HEK293 (cell line): Measurements from ENCODE around the gene GAMT.

Experiments used
- CTCF ChIP-seq: fragments of 450-650 bp; formaldehyde crosslinking; IDR thresholded peaks from 2 replicates; pipeline ENCODE4 v1.5.1; 2016; ENCODE audit warnings: missing biosample characterization, missing genetic modification characterization
- ELK4 ChIP-seq: IDR thresholded peaks from 2 replicates; pipeline ENCODE4 v1.6.1; 2011; ENCODE audit warnings: mild to moderate bottlenecking, low read depth, low read length, borderline replicate concordance
- GLI2 ChIP-seq: fragments of 450-650 bp; formaldehyde crosslinking; IDR thresholded peaks from 2 replicates; pipeline ENCODE4; 2017; ENCODE audit warnings: missing biosample characterization, missing genetic modification characterization, low read depth, borderline replicate concordance
- GLI4 ChIP-seq: fragments of 450-650 bp; formaldehyde crosslinking; IDR thresholded peaks from 2 replicates; pipeline ENCODE4 v1.5.1; 2016; ENCODE audit warnings: missing biosample characterization, missing genetic modification characterization
- HOXC10 ChIP-seq: sonication (generic); formaldehyde crosslinking; IDR thresholded peaks from 2 replicates; pipeline ENCODE4 v1.8.1; 2023; ENCODE audit warnings: mild to moderate bottlenecking, missing genetic modification reagents
- IKZF3 ChIP-seq: fragments of 450-650 bp; IDR thresholded peaks from 2 replicates; pipeline ENCODE4 v1.5.0; 2018; ENCODE audit warnings: missing biosample characterization, mild to moderate bottlenecking, missing genetic modification characterization, moderate library complexity
- KLF9 ChIP-seq: fragments of 450-650 bp; formaldehyde crosslinking; IDR thresholded peaks from 2 replicates; pipeline ENCODE4 v1.5.1; 2016; ENCODE audit warnings: missing biosample characterization, missing genetic modification characterization, low read depth
- OSR2 ChIP-seq: fragments of 450-650 bp; formaldehyde crosslinking; IDR thresholded peaks from 2 replicates; pipeline ENCODE4 v1.5.1; 2016; ENCODE audit warnings: missing biosample characterization, missing genetic modification characterization
- SCRT2 ChIP-seq: fragments of 450-650 bp; formaldehyde crosslinking; IDR thresholded peaks from 2 replicates; pipeline ENCODE4 v1.5.1; 2016; ENCODE audit warnings: missing biosample characterization, missing genetic modification characterization
- TCF7L2 ChIP-seq: IDR thresholded peaks from 2 replicates; pipeline ENCODE4 v1.6.1; 2011; ENCODE audit warnings: low read depth, mild to moderate bottlenecking, inconsistent platforms, low read length, moderate library complexity, borderline replicate concordance
- WT1 ChIP-seq: fragments of 450-650 bp; formaldehyde crosslinking; IDR thresholded peaks from 2 replicates; pipeline ENCODE4 v1.5.1; 2016; ENCODE audit warnings: missing biosample characterization, missing genetic modification characterization
- ZBTB1 ChIP-seq: fragments of 450-650 bp; formaldehyde crosslinking; IDR thresholded peaks from 2 replicates; pipeline ENCODE4 v1.5.1; 2016; ENCODE audit warnings: missing biosample characterization, missing genetic modification characterization
- ZBTB26 ChIP-seq: fragments of 450-650 bp; formaldehyde crosslinking; optimal IDR thresholded peaks from 2 replicates; pipeline ENCODE3; 2016; ENCODE audit warnings: missing biosample characterization, mild to moderate bottlenecking, missing genetic modification characterization
- ZBTB49 ChIP-seq: fragments of 450-650 bp; formaldehyde crosslinking; IDR thresholded peaks from 2 replicates; pipeline ENCODE4 v1.5.1; 2016; ENCODE audit warnings: missing biosample characterization, missing genetic modification characterization, low read depth
- ZBTB6 ChIP-seq: fragments of 450-650 bp; formaldehyde crosslinking; IDR thresholded peaks from 2 replicates; pipeline ENCODE4 v1.5.1; 2017; ENCODE audit warnings: missing biosample characterization, missing genetic modification characterization
- ZFP37 ChIP-seq: fragments of 450-650 bp; formaldehyde crosslinking; IDR thresholded peaks from 2 replicates; pipeline ENCODE4 v1.5.1; 2016; ENCODE audit warnings: missing biosample characterization, missing genetic modification characterization
- ZNF2 ChIP-seq: fragments of 450-650 bp; formaldehyde crosslinking; IDR thresholded peaks from 2 replicates; pipeline ENCODE4 v1.5.1; 2016; ENCODE audit warnings: missing biosample characterization, missing genetic modification characterization
- ZNF280D ChIP-seq: fragments of 450-650 bp; formaldehyde crosslinking; IDR thresholded peaks from 2 replicates; pipeline ENCODE4 v1.5.1; 2016; ENCODE audit warnings: missing biosample characterization, missing genetic modification characterization
- ZNF354C ChIP-seq: fragments of 450-650 bp; formaldehyde crosslinking; IDR thresholded peaks from 2 replicates; pipeline ENCODE4 v1.5.1; 2016; ENCODE audit warnings: missing biosample characterization, missing genetic modification characterization, low read depth, borderline replicate concordance
- ZNF366 ChIP-seq: fragments of 450-650 bp; formaldehyde crosslinking; conservative IDR thresholded peaks from 2 replicates; pipeline ENCODE4 v1.5.1; 2016; ENCODE audit warnings: missing biosample characterization, missing genetic modification characterization
- ZNF423 ChIP-seq: fragments of 450-650 bp; formaldehyde crosslinking; IDR thresholded peaks from 2 replicates; pipeline ENCODE4 v1.5.1; 2016; ENCODE audit warnings: missing biosample characterization, missing genetic modification characterization
- ZNF433 ChIP-seq: fragments of 450-650 bp; formaldehyde crosslinking; IDR thresholded peaks from 2 replicates; pipeline ENCODE4 v1.5.1; 2016; ENCODE audit warnings: missing biosample characterization, missing genetic modification characterization, low read depth
- ZNF521 ChIP-seq: fragments of 450-650 bp; formaldehyde crosslinking; IDR thresholded peaks from 2 replicates; pipeline ENCODE4 v1.5.1; 2017; ENCODE audit warnings: missing biosample characterization, mild to moderate bottlenecking, missing genetic modification characterization
- ZNF530 ChIP-seq: fragments of 450-650 bp; formaldehyde crosslinking; IDR thresholded peaks from 2 replicates; pipeline ENCODE4 v1.5.1; 2016; ENCODE audit warnings: low read depth, missing biosample characterization, missing genetic modification characterization
- ZNF548 ChIP-seq: fragments of 450-650 bp; formaldehyde crosslinking; IDR thresholded peaks from 2 replicates; pipeline ENCODE4 v1.5.1; 2016; ENCODE audit warnings: missing biosample characterization, missing genetic modification characterization
- ZNF549 ChIP-seq: fragments of 450-650 bp; IDR thresholded peaks from 2 replicates; pipeline ENCODE4 v1.5.1; 2018; ENCODE audit warnings: missing biosample characterization, missing genetic modification characterization, mild to moderate bottlenecking, inconsistent platforms, moderate library complexity
- ZNF610 ChIP-seq: fragments of 450-650 bp; formaldehyde crosslinking; IDR thresholded peaks from 2 replicates; pipeline ENCODE4 v1.5.1; 2016; ENCODE audit warnings: missing biosample characterization, missing genetic modification characterization, borderline replicate concordance
- ZNF658 ChIP-seq: fragments of 450-650 bp; formaldehyde crosslinking; IDR thresholded peaks from 2 replicates; pipeline ENCODE4; 2016; ENCODE audit warnings: missing biosample characterization, missing genetic modification characterization
- ZNF791 ChIP-seq: fragments of 450-650 bp; formaldehyde crosslinking; IDR thresholded peaks from 2 replicates; pipeline ENCODE4 v1.5.1; 2016; ENCODE audit warnings: missing biosample characterization, missing genetic modification characterization
- ZSCAN16 ChIP-seq: fragments of 450-650 bp; formaldehyde crosslinking; IDR thresholded peaks from 2 replicates; pipeline ENCODE4 v1.5.1; 2016; ENCODE audit warnings: missing biosample characterization, missing genetic modification characterization

Gene GAMT

GRCh38 chr19:1445185-1445931, 44.0 kb upstream of the GAMT start (continued):
- TF ChIP-seq CTCF (peak; percentile 71), ZNF354C (tag by site-specific recombination) (no peak), ZFP37 (tag by site-specific recombination) (peak; percentile 20; the same call in 1 of the 2 replicates), GLI4 (peak; percentile 63; the same call in 1 of the 2 replicates), ZNF366 (tag by site-specific recombination) (no peak), ZNF530 (tag by site-specific recombination) (no peak), ZNF521 (tag by site-specific recombination) (no peak), ZNF791 (tag by site-specific recombination) (no peak), IKZF3 (tag by site-specific recombination) (peak; percentile 88), OSR2 (tag by site-specific recombination) (peak; percentile 78), ZNF280D (tag by site-specific recombination) (peak; percentile 70; the same call in 1 of the 2 replicates), ZNF549 (tag by site-specific recombination) (no peak), TCF7L2 (no peak), ZNF2 (peak; percentile 65), ZNF433 (tag by site-specific recombination) (no peak), ZBTB49 (tag by site-specific recombination) (no peak), ZBTB1 (tag by site-specific recombination) (0 out of 2 replicates have a peak, but pooled peaks have one; percentile 25), WT1 (tag by site-specific recombination) (peak; percentile 84), KLF9 (tag by site-specific recombination) (peak; percentile 66), ZBTB6 (tag by site-specific recombination) (peak; percentile 44; the same call in 1 of the 2 replicates), ELK4 (no peak), ZNF548 (tag by site-specific recombination) (no peak), HOXC10 (CRISPR knock-in tag) (no peak), GLI2 (no peak), ZNF658 (tag by site-specific recombination) (no peak), ZNF610 (tag by site-specific recombination) (no peak; the same call in 1 of the 2 replicates), ZBTB26 (tag by site-specific recombination) (peak; percentile 88), ZNF423 (tag by site-specific recombination) (peak; percentile 85), SCRT2 (tag by site-specific recombination) (peak; percentile 96), ZSCAN16 (tag by site-specific recombination) (0 out of 2 replicates have a peak, but pooled peaks have one; percentile 80)
